VCaP (cell line): ENCODE measurements around the gene MMP23B.
A peak's percentile ranks its signal among the peaks of the same experiment; 100 is the strongest.

Experiments used
- H3K27ac ChIP-seq: fragments of 450-650 bp; 2 replicates; pipeline ENCODE4 v1.5.1; 2017
- CTCF ChIP-seq: fragments of 450-650 bp; conservative IDR thresholded peaks from 2 replicates; pipeline ENCODE4 v1.5.1; 2017; ENCODE audit warnings: mild to moderate bottlenecking, moderate library complexity

MMP23B gene

GRCh38 chr1:1596493-1597274 lies 35.3 kb upstream of the MMP23B start:
- no peak for TF ChIP-seq CTCF
- no peak overlapping the region for H3K27ac ChIP-seq

DNA sequence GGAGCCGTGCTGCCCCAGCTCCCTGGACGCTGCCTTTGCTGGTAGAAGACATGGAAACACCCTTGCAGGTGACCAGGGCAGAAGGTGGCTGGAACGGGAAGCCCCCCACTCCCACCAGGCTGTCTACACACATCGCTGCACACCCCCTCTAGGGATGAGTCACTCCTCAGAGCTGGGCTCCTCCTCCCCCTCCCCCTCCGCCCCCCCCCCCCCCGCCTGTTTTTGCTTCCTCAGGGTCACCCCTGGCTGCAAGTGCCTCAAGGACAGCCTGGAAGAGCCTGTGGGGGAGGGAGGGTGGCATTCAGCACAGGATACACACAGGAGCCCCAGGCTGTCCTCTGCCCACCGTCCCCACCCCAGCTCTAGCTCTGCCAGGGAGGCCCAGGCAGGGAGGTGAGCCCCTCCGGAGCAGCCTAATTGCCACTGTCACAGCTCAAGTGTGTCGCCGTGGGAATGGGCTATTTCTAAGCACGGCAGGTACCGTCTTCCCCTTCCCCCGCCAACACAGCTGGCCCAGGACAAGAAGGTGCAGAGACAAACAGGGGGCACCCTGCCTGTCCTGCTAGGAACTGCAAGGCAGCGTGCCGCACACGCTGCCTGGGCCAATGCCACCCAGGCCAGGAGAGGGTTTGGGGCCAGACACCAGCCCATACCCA lies 34.6 kb upstream of the MMP23B start:
- peak; percentile 46 for TF ChIP-seq CTCF
- H3K27ac ChIP-seq: no peak overlapping the region

DNA sequence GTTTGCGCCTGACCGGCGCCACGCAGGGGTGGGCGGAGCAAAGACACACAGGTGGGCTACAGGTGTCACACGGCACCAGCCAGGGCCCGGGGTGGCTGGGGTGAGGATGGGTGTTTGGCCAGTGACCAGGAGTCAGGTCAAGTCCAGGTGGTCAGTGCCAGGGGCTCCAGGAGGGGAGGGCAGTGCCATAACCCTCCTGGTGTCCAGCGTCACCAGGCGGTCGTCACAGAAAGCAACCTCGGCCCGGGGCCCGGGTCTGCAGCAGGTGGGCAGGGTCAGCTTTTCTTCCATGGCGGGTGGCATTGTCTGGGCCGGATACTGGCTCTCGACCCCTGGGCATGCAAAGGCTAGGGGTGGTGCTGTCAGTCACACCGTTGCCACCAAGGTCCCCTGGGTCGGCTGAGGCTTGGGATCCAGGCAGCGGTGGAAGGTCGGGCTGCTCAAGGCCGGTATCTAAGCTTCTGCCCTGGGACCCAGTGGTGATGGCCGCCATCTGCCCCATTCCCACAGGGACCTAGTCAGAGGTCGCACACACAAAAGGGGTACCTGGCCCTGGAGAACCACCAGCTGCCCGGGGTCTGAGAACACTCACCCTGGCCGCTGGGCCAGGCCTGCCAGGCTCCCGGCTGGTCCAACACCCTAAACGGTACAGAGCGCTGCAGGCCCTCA lies 33.8 kb upstream of the MMP23B start:
- no peak overlapping the region for H3K27ac ChIP-seq
- TF ChIP-seq CTCF: no peak

DNA sequence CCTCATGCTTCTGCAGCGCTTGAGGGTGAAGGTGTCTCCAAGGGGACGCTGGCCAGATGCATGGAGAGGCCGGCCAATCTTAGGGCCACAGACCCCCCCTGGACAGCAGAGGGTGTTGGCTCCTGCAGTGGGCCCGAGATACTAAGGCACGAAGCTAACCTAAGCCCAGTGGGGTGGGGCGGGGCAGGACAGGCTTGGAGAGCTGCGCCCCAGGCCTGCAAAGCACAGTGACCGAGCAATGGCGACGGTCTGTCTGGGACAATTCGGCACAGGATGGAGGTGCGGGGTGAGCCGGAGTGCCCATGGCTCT lies 33.3 kb upstream of the MMP23B start:
- TF ChIP-seq CTCF: no peak
- no peak overlapping the region for H3K27ac ChIP-seq

- H3K27ac ChIP-seq: peak overlapping the region; percentile 59
- peak; percentile 15; the same call in 1 of the 2 replicates for TF ChIP-seq CTCF
Observed at GRCh38 chr1:1599030-1599934, 32.7 kb upstream of the MMP23B start.

DNA sequence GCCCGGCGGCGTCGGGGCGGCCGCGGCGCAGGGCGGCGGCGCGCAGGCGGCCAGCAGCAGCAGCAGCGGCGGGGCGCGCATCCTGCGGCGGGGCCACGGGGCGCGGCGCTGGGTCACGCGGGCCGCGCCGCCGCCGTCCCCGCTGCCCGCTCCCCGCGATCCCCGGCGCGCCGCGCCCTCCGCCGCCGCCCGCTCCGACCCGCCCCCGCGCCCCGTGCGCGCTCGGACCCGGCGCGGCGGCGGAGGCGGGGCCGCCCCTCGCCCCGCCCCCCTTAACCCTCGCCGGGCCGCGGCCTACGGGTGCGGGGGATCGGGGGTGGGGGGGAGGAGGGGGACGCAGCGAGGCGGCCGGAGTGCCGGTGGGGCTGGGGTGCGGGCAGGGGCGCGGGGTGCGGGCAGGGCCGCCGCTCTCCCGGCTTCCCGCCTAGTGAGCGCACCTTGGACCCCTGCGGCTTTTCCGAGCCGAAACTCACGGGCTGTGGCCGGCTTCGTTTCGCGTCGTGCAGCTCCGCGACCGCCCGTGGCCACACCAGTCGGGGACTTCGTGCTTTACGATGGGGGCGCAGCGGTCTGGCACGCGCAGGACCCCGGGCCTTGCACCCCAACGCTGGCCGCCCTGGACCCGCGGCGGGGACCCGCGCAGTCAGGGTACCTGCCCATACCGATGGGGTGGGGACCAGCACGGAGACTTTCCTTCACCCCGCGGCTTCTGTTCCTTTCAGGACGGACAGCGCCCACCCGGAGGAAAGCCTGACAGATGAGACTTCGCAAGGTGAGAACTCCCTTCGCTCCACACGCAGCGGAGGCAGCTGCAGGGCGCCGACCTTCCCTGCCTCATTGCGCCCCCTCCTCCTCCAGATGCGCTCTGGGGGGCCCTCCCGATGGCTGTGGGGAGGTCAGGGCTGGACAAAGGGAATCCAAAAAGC lies 31.8 kb upstream of the MMP23B start, which contains the start of gene FNDC10:
Gene FNDC10 (minus strand): TSS at position 201 of the 926 bp plus-strand sequence. CDS start 120 bp downstream, at position 81.
- TF ChIP-seq CTCF: no peak
- H3K27ac ChIP-seq: peak within 1 kb of the TSS; percentile 59
